Adipocyte (in vitro differentiated cells): ENCODE data around the gene CUBN.
A peak's percentile ranks its signal among the peaks of the same experiment; 100 is the strongest.

ENCODE experiments used
- DNase-seq: peaks from one replicate; pipeline ENCODE4 v3.0.0-alpha.2; 2015; ENCODE audit warnings: low read depth
- H3K27me3 ChIP-seq: replicated peaks from 2 replicates; pipeline ENCODE4 v1.7.0; 2013; ENCODE audit warnings: mild to moderate bottlenecking, low read length, moderate library complexity; ENCODE audit not compliant: control insufficient read depth, insufficient read depth
- H3K36me3 ChIP-seq: 2 replicates; pipeline ENCODE4 v1.7.0; 2013; ENCODE audit warnings: low read length, mild to moderate bottlenecking, moderate library complexity; ENCODE audit not compliant: control insufficient read depth, insufficient read depth, severe bottlenecking
- H3K4me1 ChIP-seq: 2 replicates; pipeline ENCODE4 v1.7.0; 2013; ENCODE audit warnings: mild to moderate bottlenecking, low read length, moderate library complexity; ENCODE audit not compliant: control insufficient read depth, insufficient read depth
- H3K4me3 ChIP-seq: 2 replicates; pipeline ENCODE4 v1.7.0; 2013; ENCODE audit warnings: mild to moderate bottlenecking, low read length, moderate library complexity
- H3K9ac ChIP-seq: 2 replicates; pipeline ENCODE4 v1.7.0; 2013; ENCODE audit warnings: mild to moderate bottlenecking, low read length, moderate library complexity
- H3K9me3 ChIP-seq: 2 replicates; pipeline ENCODE4 v1.7.0; 2013; ENCODE audit warnings: mild to moderate bottlenecking, low read length, moderate library complexity; ENCODE audit not compliant: control insufficient read depth

The CUBN gene

GRCh38 chr10:17129741-17130140, at the start of gene CUBN:
TSS of gene CUBN (minus strand) at chr10:17129811. CDS start at chr10:17129765, 46 bp downstream.
- Histone ChIP-seq H3K9me3 (no peaks in the 10 kb centered on the region), H3K4me1 (no peaks in the 10 kb centered on the region), H3K9ac (no peak within 1 kb of the TSS), H3K4me3 (no peak within 1 kb of the TSS), H3K27me3 (no peaks in the 10 kb centered on the region), H3K36me3 (no peaks in the 10 kb centered on the region)
- DNase-seq: no peak

- no peak overlapping the region for H3K4me3 ChIP-seq
- no peaks in the 10 kb centered on the region for H3K9me3 ChIP-seq
- H3K36me3 ChIP-seq: no peaks in the 10 kb centered on the region
- no peaks in the 10 kb centered on the region for H3K27me3 ChIP-seq
- DNase-seq: peak; percentile 25
- peaks cover 32% of the 10 kb centered on the region for H3K4me1 ChIP-seq
- H3K9ac ChIP-seq: no peak overlapping the region
These were observed 49.4 kb upstream of the CUBN start for GRCh38 chr10:17179002-17179401.

- Histone ChIP-seq H3K4me1 (peaks cover 32% of the 10 kb centered on the region), H3K4me3 (no peak overlapping the region), H3K9ac (no peak overlapping the region), H3K36me3 (no peaks in the 10 kb centered on the region), H3K27me3 (no peaks in the 10 kb centered on the region), H3K9me3 (no peaks in the 10 kb centered on the region)
- DNase-seq: no peak
These were observed 48.4 kb upstream of the CUBN start for GRCh38 chr10:17178006-17178405.

GRCh38 chr10:17177014-17177413, 47.4 kb upstream of the CUBN start:
- H3K4me1 ChIP-seq: peaks cover 32% of the 10 kb centered on the region

GRCh38 chr10:17176091-17176490, 46.5 kb upstream of the CUBN start:
- no peaks in the 10 kb centered on the region for H3K9me3 ChIP-seq
- no peak for DNase-seq
- H3K4me1 ChIP-seq: peaks cover 32% of the 10 kb centered on the region
- H3K9ac ChIP-seq: no peak overlapping the region
- H3K27me3 ChIP-seq: no peaks in the 10 kb centered on the region
- H3K36me3 ChIP-seq: no peaks in the 10 kb centered on the region
- H3K4me3 ChIP-seq: no peak overlapping the region

More at GRCh38 chr10:17177014-17177413, 47.4 kb upstream of the CUBN start:
- Histone ChIP-seq H3K9ac (no peak overlapping the region), H3K27me3 (no peaks in the 10 kb centered on the region), H3K4me3 (no peak overlapping the region), H3K9me3 (no peaks in the 10 kb centered on the region), H3K36me3 (no peaks in the 10 kb centered on the region)
- DNase-seq: no peak

- peak overlapping the region; percentile 12 for H3K4me3 ChIP-seq
- peak; percentile 30 for DNase-seq
- peaks cover 32% of the 10 kb centered on the region for H3K4me1 ChIP-seq
- H3K36me3 ChIP-seq: no peaks in the 10 kb centered on the region
- peak overlapping the region; percentile 48 for H3K9ac ChIP-seq
- no peaks in the 10 kb centered on the region for H3K9me3 ChIP-seq
- no peaks in the 10 kb centered on the region for H3K27me3 ChIP-seq
These were observed 45.9 kb upstream of the CUBN start for GRCh38 chr10:17175551-17175950.

- Histone ChIP-seq H3K4me1 (peaks cover 32% of the 10 kb centered on the region), H3K9ac (no peak overlapping the region), H3K36me3 (no peaks in the 10 kb centered on the region), H3K9me3 (no peaks in the 10 kb centered on the region), H3K4me3 (peak overlapping the region; percentile 12), H3K27me3 (no peaks in the 10 kb centered on the region)
- DNase-seq: peak; percentile 12
These were observed 45.0 kb upstream of the CUBN start for GRCh38 chr10:17174626-17175025.

GRCh38 chr10:17171141-17171641, 41.6 kb upstream of the CUBN start:
- DNase-seq: no peak
- no peaks in the 10 kb centered on the region for H3K36me3 ChIP-seq
- no peak overlapping the region for H3K4me3 ChIP-seq
- peaks cover 22% of the 10 kb centered on the region for H3K4me1 ChIP-seq
- no peak overlapping the region for H3K9ac ChIP-seq
- H3K9me3 ChIP-seq: no peaks in the 10 kb centered on the region
- H3K27me3 ChIP-seq: no peaks in the 10 kb centered on the region

- Histone ChIP-seq H3K4me1 (peaks cover 8% of the 10 kb centered on the region), H3K4me3 (no peak overlapping the region), H3K9ac (no peak overlapping the region), H3K9me3 (no peaks in the 10 kb centered on the region), H3K27me3 (no peaks in the 10 kb centered on the region), H3K36me3 (no peaks in the 10 kb centered on the region)
- DNase-seq: no peak
These were observed 40.2 kb upstream of the CUBN start for GRCh38 chr10:17169803-17170202.

GRCh38 chr10:17166699-17167098, 37.1 kb upstream of the CUBN start:
- H3K4me3 ChIP-seq: no peak overlapping the region
- no peaks in the 10 kb centered on the region for H3K9me3 ChIP-seq
- no peaks in the 10 kb centered on the region for H3K27me3 ChIP-seq
- H3K4me1 ChIP-seq: peaks cover under 1% of the 10 kb centered on the region
- H3K36me3 ChIP-seq: no peaks in the 10 kb centered on the region
- H3K9ac ChIP-seq: no peak overlapping the region
- no peak for DNase-seq

- no peaks in the 10 kb centered on the region for H3K9me3 ChIP-seq
- H3K36me3 ChIP-seq: no peaks in the 10 kb centered on the region
- peaks cover 4% of the 10 kb centered on the region for H3K4me1 ChIP-seq
- no peak overlapping the region for H3K9ac ChIP-seq
- H3K4me3 ChIP-seq: no peak overlapping the region
- no peak for DNase-seq
- no peaks in the 10 kb centered on the region for H3K27me3 ChIP-seq
These were observed 33.2 kb upstream of the CUBN start for GRCh38 chr10:17162828-17163227.

- no peaks in the 10 kb centered on the region for H3K36me3 ChIP-seq
- no peak overlapping the region for H3K9ac ChIP-seq
- no peaks in the 10 kb centered on the region for H3K9me3 ChIP-seq
- no peak for DNase-seq
- no peaks in the 10 kb centered on the region for H3K27me3 ChIP-seq
- H3K4me3 ChIP-seq: no peak overlapping the region
- H3K4me1 ChIP-seq: peaks cover 4% of the 10 kb centered on the region
These were observed 32.2 kb upstream of the CUBN start for GRCh38 chr10:17161775-17162174.
